ENCODE measurements around the gene CCR1.

DNA sequence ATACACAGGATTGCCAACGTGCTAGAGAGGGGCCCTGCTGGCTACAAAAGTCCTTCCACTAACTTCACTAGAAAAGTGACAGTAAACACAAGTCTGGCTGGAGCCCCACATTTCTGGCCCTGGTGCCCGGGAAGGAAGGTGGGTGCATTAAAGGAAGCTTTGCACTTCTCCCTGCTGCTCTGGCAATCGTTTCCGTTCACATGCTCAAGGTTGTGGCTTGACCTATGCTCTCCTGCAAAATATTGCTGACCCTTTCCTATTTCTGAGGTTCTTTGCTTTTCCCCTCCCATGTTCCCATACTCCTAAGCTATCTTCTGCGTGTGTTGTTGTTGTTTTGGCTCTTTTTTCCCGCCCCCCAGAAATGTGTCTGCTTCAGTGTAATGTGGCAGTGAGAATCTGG is 25.1 kb upstream of the CCR1 start:
- TF ChIP-seq, protein P1, sequence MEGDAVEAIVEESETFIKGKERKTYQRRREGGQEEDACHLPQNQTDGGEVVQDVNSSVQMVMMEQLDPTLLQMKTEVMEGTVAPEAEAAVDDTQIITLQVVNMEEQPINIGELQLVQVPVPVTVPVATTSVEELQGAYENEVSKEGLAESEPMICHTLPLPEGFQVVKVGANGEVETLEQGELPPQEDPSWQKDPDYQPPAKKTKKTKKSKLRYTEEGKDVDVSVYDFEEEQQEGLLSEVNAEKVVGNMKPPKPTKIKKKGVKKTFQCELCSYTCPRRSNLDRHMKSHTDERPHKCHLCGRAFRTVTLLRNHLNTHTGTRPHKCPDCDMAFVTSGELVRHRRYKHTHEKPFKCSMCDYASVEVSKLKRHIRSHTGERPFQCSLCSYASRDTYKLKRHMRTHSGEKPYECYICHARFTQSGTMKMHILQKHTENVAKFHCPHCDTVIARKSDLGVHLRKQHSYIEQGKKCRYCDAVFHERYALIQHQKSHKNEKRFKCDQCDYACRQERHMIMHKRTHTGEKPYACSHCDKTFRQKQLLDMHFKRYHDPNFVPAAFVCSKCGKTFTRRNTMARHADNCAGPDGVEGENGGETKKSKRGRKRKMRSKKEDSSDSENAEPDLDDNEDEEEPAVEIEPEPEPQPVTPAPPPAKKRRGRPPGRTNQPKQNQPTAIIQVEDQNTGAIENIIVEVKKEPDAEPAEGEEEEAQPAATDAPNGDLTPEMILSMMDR (IDR thresholded peaks at IDR 0.05): no peak
- TF ChIP-seq POLR2A (IDR thresholded peaks at IDR 0.05): no peak

Measured in Peyer's patch (tissue), 4 donors.